Activated naive CD8-positive, alpha-beta T cell treated with anti-CD3 and anti-CD28 coated beads for 36 hours (primary cell): ENCODE measurements around the gene PTBP2. TPM values are rescaled to one million over a fixed set of nuclear protein-coding genes. Genes with fewer than 3 reads are reported as not detected.

Experiments used
- DNase-seq: peaks from one replicate; pipeline ENCODE4 v3.0.0; 2021
- H3K27ac Mint-ChIP-seq: one replicate; pipeline ENCODE4 v1.8.0; 2022; ENCODE audit warnings: mild to moderate bottlenecking, moderate library complexity, mixed read lengths
- H3K27me3 Mint-ChIP-seq: one replicate; pipeline ENCODE4 v1.8.0; 2022; ENCODE audit warnings: mild to moderate bottlenecking, mixed read lengths
- H3K36me3 Mint-ChIP-seq: one replicate; pipeline ENCODE4 v1.8.0; 2021; ENCODE audit warnings: mild to moderate bottlenecking, mixed read lengths
- H3K4me1 Mint-ChIP-seq: one replicate; pipeline ENCODE4 v1.8.0; 2021; ENCODE audit warnings: mixed read lengths
- H3K4me3 Mint-ChIP-seq: one replicate; pipeline ENCODE4 v1.8.0; 2022; ENCODE audit warnings: mild to moderate bottlenecking, moderate library complexity, mixed read lengths
- H3K9me3 Mint-ChIP-seq: one replicate; pipeline ENCODE4 v1.8.0; 2022; ENCODE audit warnings: mixed read lengths
- total RNA-seq, 2 experiments: library from RNA; stranded (reverse); gene quantifications; one replicate each; pipeline ENCODE4 v1.2.3, GENCODE V29; 2021

Gene PTBP2
- total RNA-seq = 10 to 100 TPM; 10.9 to 12.0 TPM

DNA sequence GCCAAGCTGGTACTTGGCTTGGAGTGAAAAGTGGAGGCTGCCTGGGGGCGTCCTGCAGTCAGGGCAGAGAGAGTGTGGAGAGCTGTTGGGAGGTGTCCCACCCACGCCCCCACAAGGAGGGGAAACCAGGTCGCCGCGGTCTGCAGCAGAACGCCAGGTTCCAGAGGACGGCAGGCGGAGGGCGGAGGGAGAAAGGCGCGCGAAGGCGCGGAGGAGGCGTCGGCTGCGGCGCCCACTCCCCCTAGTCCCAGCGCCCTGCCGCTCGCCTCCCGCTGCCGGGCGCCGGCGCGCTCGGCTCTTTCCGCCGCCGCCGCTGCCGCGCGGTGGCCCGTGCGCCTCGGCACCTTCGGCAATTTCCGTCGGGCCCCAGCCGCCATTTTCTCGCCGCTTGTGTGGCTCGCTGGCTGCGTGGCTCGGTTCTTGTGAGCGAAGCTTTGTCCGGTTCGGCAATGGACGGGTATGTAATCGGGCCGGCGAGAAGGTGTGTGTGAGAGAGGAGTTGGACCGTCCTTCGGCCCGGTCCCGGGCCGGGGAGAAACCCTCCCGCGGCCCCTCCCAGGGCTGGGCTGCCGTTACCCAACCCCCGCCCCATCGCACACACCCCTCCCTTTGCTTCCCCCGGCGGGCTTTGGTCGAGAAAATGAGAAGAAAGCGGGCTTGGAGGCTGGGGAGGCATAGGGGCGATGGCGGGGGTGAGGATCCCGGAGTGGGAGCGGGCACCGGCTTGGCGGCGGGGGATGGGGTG, at the start of gene PTBP2:
PTBP2 (plus strand) TSS at position 369 of the 745 bp plus-strand sequence; CDS start at position 450, 81 bp downstream.
- H3K9me3 Mint-ChIP-seq = no peaks in the 10 kb centered on the region
- H3K27ac Mint-ChIP-seq = peak within 1 kb of the TSS; percentile 88

DNA sequence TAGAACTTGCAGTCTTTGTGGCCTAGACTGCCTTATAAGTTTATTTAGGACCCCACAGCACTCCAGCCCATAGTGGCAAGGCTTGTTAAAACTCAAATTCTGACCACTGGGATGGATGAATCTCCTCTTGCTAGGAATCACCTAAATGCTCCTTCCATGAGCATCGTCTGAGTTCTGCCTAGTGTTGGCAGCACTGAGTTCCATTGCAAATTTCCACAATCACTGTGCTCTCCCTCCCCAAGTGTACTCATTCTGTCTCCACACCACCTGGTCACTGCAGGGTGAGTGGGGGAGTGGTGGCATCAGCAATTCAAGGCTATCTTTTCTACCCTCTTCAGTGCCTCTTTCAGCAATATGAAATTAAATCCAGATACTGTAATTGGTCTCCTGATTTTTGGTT, 46.7 kb upstream of the PTBP2 start:
- Mint-ChIP-seq H3K9me3 (peaks cover 9% of the 10 kb centered on the region), H3K27me3 (peaks cover 12% of the 10 kb centered on the region), H3K4me1 (no peaks in the 10 kb centered on the region), H3K27ac (no peak overlapping the region), H3K36me3 (peaks cover 5% of the 10 kb centered on the region), H3K4me3 (no peak overlapping the region)
- no peak for DNase-seq

More for the DNA sequence above, at the start of gene PTBP2:
- peaks cover 22% of the 10 kb centered on the region for H3K4me1 Mint-ChIP-seq
- DNase-seq = peak; percentile 87
- peaks cover 23% of the 10 kb centered on the region for H3K36me3 Mint-ChIP-seq
- H3K27me3 Mint-ChIP-seq = no peaks in the 10 kb centered on the region
- peak within 1 kb of the TSS; percentile 93 for H3K4me3 Mint-ChIP-seq

GRCh38 chr1:96682056-96682455, 39.5 kb upstream of the PTBP2 start:
- no peaks in the 10 kb centered on the region for H3K36me3 Mint-ChIP-seq
- no peak overlapping the region for H3K4me3 Mint-ChIP-seq
- peaks cover 2% of the 10 kb centered on the region for H3K4me1 Mint-ChIP-seq
- no peak for DNase-seq
- no peak overlapping the region for H3K27ac Mint-ChIP-seq
- H3K9me3 Mint-ChIP-seq = no peaks in the 10 kb centered on the region
- H3K27me3 Mint-ChIP-seq = peaks cover 9% of the 10 kb centered on the region

DNA sequence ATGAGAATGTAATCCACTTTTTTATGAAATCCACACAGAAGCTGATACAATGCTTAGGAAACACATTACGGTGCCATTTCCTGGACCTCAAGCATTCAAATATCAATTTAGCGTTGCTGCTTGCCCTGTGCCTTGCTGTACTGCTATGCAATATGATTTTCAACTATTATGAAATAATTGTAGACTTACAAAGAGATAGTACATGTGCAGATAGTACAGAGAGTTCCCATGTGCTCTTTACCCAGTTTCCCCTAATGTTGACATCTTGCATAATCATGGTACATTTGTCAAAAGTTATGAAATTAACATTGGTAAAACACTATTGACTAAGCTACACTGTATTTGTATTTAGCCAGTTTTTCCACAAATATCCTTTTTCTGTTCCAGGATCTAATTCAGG, 37.7 kb upstream of the PTBP2 start:
- H3K27ac Mint-ChIP-seq = no peak overlapping the region
- peaks cover 2% of the 10 kb centered on the region for H3K4me1 Mint-ChIP-seq
- no peaks in the 10 kb centered on the region for H3K9me3 Mint-ChIP-seq
- DNase-seq = no peak
- H3K4me3 Mint-ChIP-seq = no peak overlapping the region
- no peaks in the 10 kb centered on the region for H3K36me3 Mint-ChIP-seq
- peaks cover 5% of the 10 kb centered on the region for H3K27me3 Mint-ChIP-seq

- H3K4me3 Mint-ChIP-seq = no peak overlapping the region
- no peak for DNase-seq
- H3K9me3 Mint-ChIP-seq = no peaks in the 10 kb centered on the region
- peaks cover under 1% of the 10 kb centered on the region for H3K27me3 Mint-ChIP-seq
- H3K27ac Mint-ChIP-seq = no peak overlapping the region
- H3K4me1 Mint-ChIP-seq = peaks cover 2% of the 10 kb centered on the region
- H3K36me3 Mint-ChIP-seq = no peaks in the 10 kb centered on the region
These were observed 36.8 kb upstream of the PTBP2 start for GRCh38 chr1:96684744-96685143.

DNA sequence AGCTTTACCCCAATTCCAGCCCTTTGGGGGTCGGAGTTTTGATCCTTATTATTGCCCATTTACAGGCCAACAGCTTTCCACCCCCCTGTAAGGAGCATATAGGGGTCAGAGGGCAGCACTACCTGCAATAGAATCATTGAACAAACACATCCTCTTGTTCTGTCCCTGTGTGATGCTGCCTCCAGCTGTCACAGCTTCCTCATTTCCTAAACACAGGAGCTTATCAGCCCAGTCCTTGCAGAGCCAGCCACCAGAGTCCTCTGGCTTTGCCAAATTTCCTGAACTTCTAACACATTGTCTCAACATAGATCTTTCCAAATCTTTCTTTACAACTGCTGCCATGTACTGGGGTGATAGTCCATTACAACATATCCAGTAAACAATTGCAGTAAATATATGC, 32.8 kb upstream of the PTBP2 start:
- H3K27me3 Mint-ChIP-seq = no peaks in the 10 kb centered on the region
- H3K9me3 Mint-ChIP-seq = no peaks in the 10 kb centered on the region
- no peak for DNase-seq
- no peak overlapping the region for H3K27ac Mint-ChIP-seq
- H3K4me1 Mint-ChIP-seq = peaks cover 2% of the 10 kb centered on the region
- H3K4me3 Mint-ChIP-seq = no peak overlapping the region
- no peaks in the 10 kb centered on the region for H3K36me3 Mint-ChIP-seq

DNA sequence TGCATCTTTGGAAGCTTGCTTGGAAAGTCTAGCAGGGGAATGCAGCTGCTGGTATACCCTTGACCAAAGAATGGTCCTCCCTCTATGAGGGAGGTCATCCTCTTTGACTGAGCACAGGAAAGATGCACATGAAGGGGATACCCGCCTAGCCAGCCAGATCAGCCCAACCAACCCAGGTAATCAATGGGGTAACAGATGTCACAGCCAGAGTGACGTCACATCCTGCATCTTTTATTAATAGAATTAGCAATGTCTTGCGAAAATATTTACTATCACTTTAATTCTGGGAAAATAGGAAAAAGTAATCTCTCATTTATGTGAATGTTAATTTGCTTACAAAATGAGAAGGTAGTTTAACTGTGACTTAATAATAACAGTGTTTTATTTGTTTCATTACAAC, 25.6 kb upstream of the PTBP2 start:
- Mint-ChIP-seq H3K27ac (no peak overlapping the region), H3K4me3 (no peak overlapping the region), H3K36me3 (no peaks in the 10 kb centered on the region), H3K27me3 (peaks cover 7% of the 10 kb centered on the region), H3K4me1 (no peaks in the 10 kb centered on the region), H3K9me3 (peaks cover 8% of the 10 kb centered on the region)
- DNase-seq = no peak

DNA sequence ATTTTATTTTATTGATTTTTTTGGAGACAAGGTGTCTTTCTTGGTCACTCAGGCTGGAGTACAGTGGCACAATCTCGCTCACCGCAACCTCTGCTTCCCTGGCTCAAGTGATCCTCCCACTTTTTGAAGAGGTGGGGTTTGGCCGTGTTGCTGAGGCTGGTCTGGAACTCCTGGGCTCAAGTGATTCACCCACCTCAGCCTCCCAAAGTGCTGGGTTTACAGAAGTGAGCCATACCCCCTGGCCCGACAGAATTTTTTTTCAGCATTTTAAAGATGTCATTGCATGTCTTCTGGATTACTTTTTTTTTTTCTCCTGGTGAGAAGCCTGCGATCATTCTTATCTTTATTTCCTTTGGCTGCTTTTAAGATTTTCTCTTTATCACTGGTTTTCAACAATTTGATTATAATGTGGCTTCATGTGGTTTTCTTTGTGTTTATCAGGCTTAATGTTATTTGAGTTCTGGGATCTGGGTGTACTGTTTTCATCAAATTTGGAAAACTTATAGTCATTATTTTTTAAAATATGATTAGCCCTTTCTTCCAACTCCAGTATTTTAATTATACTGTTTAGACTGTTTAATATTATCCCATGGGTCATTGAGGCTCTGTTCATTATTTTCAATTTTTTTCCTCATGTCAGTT, 23.1 kb upstream of the PTBP2 start:
- Mint-ChIP-seq H3K27ac (no peak overlapping the region), H3K9me3 (peaks cover 8% of the 10 kb centered on the region), H3K4me1 (no peaks in the 10 kb centered on the region), H3K4me3 (no peak overlapping the region), H3K36me3 (no peaks in the 10 kb centered on the region), H3K27me3 (peaks cover 7% of the 10 kb centered on the region)
- no peak for DNase-seq

DNA sequence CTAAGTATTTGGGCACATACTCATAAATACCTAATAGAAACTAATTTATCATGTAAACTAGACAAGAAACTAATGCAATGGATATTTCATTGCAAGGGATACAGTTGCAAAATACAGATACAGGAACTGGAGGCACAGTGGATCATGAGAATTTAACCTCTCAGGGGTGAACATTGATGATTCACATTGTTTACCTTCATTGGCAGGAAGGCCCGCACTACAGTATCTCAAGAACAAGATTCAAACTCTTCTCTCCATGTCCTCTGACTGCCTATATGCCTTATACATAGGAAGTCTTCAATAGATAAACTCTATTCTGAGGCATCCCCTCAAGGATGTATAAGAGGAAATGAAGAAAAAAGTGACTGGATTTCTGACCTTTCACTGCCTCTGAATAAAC, 18.4 kb upstream of the PTBP2 start:
- Mint-ChIP-seq H3K27me3 (peaks cover 7% of the 10 kb centered on the region), H3K4me1 (no peaks in the 10 kb centered on the region), H3K36me3 (no peaks in the 10 kb centered on the region), H3K27ac (no peak overlapping the region), H3K9me3 (peaks cover 8% of the 10 kb centered on the region), H3K4me3 (no peak overlapping the region)
- no peak for DNase-seq

- no peaks in the 10 kb centered on the region for H3K36me3 Mint-ChIP-seq
These were observed 14.6 kb upstream of the PTBP2 start for GRCh38 chr1:96707023-96707422.

DNA sequence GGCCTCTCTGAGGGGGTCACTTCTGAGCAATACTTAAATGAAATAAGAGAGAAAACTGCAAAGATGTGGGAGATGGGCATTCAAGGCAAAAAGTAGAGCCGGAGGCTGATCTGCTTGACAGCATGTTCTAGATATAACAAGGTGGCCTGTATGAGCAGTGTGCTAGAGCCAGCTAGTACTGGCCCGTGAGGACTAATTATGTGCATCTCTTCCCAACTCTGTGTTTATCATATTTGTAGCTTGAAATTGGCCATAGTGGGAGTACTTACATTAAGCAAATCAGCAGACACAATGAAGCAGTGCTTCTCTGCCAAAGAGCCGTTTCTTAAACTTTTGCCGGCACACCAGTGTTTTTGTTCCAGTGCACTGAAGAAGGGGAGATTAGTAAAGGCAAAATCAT, 13.1 kb upstream of the PTBP2 start:
- H3K27me3 Mint-ChIP-seq = peaks cover 2% of the 10 kb centered on the region
- no peaks in the 10 kb centered on the region for H3K36me3 Mint-ChIP-seq
- no peaks in the 10 kb centered on the region for H3K4me1 Mint-ChIP-seq
- DNase-seq = no peak
- no peak overlapping the region for H3K4me3 Mint-ChIP-seq
- H3K9me3 Mint-ChIP-seq = no peaks in the 10 kb centered on the region
- no peak overlapping the region for H3K27ac Mint-ChIP-seq

More at GRCh38 chr1:96707023-96707422, 14.6 kb upstream of the PTBP2 start:
- DNase-seq = no peak
- no peaks in the 10 kb centered on the region for H3K9me3 Mint-ChIP-seq
- no peak overlapping the region for H3K27ac Mint-ChIP-seq
- no peak overlapping the region for H3K4me3 Mint-ChIP-seq
- H3K27me3 Mint-ChIP-seq = no peaks in the 10 kb centered on the region
- no peaks in the 10 kb centered on the region for H3K4me1 Mint-ChIP-seq

DNA sequence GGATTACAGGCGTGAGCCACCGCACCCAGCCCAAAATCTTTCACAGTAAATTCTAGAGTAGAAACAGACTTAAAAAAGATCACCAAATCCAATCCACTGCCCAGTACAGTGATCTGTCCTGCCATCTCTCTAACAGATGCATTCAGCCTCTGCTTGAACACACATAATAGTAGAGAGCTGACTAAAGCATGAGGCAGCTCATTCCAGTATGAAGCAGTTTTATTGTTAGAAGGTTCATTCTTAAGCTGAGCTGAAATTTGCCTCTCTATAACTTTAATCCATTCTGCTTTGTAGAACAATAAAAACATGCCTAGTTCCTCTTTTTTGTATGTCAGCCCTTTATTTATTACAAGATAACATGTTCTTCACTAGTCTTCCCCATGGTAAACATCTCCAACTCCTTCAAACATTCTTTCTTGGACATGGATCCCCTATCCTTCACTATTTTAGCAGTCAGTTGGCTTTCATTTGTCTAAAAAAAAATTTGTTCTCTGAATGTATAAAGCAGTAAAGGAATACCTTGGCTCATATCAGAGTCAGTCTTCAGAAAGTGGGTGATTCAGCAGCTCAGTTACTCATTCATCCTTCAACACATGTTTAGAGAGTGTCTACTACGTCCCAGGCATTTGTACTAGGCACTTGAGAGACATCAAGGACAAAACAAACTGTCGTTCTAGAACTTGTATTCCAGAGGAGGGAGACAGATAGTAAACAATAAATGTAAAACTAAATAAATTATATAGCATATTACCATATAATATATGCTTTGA, 10.7 kb upstream of the PTBP2 start:
- Mint-ChIP-seq H3K4me3 (no peak overlapping the region), H3K4me1 (no peaks in the 10 kb centered on the region), H3K27me3 (peaks cover 11% of the 10 kb centered on the region), H3K9me3 (no peaks in the 10 kb centered on the region), H3K27ac (no peak overlapping the region), H3K36me3 (no peaks in the 10 kb centered on the region)
- no peak for DNase-seq

- H3K4me3 Mint-ChIP-seq = no peak overlapping the region
These were observed 7.9 kb upstream of the PTBP2 start for GRCh38 chr1:96713649-96714048.

DNA sequence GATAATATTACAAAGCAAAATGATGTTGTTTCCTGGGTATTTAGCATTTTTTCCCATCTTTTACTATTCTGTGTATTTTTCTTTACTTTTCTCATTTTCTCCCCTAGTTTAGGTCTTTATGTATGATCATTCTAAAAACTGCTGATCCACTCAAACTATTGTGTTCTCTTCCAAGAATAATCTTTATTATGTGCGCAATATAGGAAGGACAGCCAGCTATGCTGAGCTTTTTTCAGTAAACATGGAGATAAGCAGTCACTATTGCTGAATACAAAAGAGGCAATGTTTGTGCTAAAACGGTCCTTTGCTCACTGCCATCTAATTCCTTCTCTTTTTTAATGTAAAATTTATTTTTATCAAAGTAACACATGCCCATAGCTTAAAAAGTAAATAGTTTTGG, 6.7 kb upstream of the PTBP2 start:
- no peak for DNase-seq
- Mint-ChIP-seq H3K27ac (no peak overlapping the region), H3K36me3 (no peaks in the 10 kb centered on the region), H3K9me3 (no peaks in the 10 kb centered on the region), H3K27me3 (peaks cover 11% of the 10 kb centered on the region), H3K4me3 (no peak overlapping the region), H3K4me1 (no peaks in the 10 kb centered on the region)

More at GRCh38 chr1:96713649-96714048, 7.9 kb upstream of the PTBP2 start:
- DNase-seq = no peak
- Mint-ChIP-seq H3K4me1 (no peaks in the 10 kb centered on the region), H3K36me3 (no peaks in the 10 kb centered on the region), H3K27me3 (peaks cover 11% of the 10 kb centered on the region), H3K9me3 (no peaks in the 10 kb centered on the region), H3K27ac (no peak overlapping the region)

GRCh38 chr1:96715482-96715881, 6.1 kb upstream of the PTBP2 start:
- Mint-ChIP-seq H3K27me3 (peaks cover 11% of the 10 kb centered on the region), H3K27ac (no peak overlapping the region), H3K4me3 (no peak overlapping the region), H3K9me3 (no peaks in the 10 kb centered on the region), H3K4me1 (no peaks in the 10 kb centered on the region), H3K36me3 (no peaks in the 10 kb centered on the region)
- no peak for DNase-seq
